GM12873 (cell line): ENCODE data around the gene YBX1.

Source experiments
- TF ChIP-seq, protein P1 (sequence below): IDR thresholded peaks from 2 replicates; pipeline ENCODE4 v1.5.1; 2012; ENCODE audit warnings: low read depth, mild to moderate bottlenecking, moderate library complexity, low read length, control low read depth; ENCODE audit not compliant: insufficient read depth; ENCODE audit errors: missing control alignments

The YBX1 gene

DNA sequence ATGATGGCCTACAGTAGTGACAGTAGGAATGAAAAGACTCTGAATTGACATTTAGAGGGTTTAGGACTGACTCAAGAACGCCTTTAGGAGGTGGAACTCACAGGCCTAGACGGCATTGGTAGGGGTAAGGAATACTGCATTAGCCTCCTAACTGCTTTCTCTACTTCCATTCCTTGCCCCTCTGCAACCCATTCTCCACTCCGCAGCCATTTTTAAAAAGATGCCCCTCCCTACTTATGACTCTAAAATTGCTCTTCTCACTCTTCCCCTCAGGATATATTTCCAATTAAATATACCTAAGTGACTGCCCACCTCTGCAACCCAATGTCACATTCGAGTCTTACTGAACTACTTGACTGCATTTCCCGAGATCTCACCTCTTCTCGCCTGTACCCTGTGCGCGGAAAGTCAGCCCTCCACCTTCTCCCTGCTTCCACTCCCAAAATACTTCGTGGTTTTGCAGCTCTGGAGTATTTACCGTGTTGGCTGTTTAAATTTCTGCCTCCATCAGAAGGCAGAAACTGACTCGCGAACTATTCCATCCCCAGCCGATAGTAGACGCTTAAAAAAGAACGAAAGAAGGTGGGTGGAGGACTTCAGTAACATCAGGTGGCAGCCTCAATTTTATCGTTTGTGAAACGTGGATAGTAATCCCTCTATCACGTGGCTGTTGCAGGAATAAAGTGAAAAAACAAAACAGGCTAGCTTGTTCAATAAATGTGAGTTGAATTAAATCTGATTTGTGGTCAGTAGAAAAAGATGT, 1.1 kb upstream of the YBX1 start:
- TF ChIP-seq, protein P1, sequence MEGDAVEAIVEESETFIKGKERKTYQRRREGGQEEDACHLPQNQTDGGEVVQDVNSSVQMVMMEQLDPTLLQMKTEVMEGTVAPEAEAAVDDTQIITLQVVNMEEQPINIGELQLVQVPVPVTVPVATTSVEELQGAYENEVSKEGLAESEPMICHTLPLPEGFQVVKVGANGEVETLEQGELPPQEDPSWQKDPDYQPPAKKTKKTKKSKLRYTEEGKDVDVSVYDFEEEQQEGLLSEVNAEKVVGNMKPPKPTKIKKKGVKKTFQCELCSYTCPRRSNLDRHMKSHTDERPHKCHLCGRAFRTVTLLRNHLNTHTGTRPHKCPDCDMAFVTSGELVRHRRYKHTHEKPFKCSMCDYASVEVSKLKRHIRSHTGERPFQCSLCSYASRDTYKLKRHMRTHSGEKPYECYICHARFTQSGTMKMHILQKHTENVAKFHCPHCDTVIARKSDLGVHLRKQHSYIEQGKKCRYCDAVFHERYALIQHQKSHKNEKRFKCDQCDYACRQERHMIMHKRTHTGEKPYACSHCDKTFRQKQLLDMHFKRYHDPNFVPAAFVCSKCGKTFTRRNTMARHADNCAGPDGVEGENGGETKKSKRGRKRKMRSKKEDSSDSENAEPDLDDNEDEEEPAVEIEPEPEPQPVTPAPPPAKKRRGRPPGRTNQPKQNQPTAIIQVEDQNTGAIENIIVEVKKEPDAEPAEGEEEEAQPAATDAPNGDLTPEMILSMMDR, result no peak

DNA sequence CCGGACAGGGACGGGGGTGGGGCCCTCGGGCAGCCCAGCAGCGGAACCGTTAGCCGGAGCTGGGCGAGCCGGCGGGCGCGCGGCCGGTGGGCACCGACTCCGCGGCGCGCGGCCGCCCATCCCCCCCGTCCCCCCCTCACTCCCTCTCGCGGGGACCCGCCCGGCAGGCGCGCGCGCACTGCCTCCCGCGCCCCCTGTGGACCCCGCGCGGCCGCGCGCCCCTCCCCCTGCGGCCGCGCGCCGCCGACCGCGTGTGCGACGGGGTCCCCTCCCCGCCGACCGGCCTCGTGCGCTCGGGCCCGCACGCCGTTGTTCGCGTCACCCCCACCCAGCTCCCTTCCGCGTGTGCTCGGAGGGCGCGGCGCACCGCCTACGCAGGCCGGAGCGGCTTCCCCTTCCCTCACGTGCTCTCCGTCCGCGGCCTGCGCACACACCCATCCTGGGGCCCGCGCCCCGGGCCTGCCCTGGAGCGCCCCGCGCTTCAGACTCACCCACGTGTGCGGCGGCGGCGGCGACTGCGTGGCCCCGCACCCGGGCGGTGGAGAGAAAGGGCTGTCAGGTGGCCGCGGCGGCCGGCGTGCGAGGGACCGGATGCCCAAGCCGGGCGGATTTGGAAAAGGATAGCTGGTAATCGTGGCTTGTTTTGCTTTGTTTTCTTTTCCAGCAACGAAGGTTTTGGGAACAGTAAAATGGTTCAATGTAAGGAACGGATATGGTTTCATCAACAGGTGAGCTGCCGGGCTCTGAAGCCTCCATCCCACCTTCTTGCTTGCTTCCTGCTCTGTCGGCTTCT, 717 bp downstream of the YBX1 start:
- TF ChIP-seq, protein P1, result no peak

DNA sequence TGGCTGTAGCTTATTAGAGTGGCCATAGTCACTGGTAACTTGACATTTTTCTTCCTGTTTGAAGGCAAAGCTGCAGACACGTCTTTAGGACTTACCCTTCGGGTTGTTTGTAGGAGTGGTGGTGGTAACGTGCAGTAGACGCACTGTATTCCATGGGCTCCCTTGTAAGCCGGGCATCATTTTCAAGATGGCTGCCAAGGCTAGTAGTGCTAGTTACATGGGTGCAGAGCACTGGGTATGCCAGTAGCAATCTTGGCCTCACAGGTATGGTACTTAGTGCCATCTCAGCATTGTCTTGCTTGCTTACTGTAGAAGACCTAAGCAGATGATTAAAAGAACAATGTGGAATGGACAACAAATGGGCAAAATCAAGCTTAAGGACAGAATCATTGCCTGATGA, 1.9 kb downstream of the YBX1 start:
- TF ChIP-seq, protein P1, result no peak

DNA sequence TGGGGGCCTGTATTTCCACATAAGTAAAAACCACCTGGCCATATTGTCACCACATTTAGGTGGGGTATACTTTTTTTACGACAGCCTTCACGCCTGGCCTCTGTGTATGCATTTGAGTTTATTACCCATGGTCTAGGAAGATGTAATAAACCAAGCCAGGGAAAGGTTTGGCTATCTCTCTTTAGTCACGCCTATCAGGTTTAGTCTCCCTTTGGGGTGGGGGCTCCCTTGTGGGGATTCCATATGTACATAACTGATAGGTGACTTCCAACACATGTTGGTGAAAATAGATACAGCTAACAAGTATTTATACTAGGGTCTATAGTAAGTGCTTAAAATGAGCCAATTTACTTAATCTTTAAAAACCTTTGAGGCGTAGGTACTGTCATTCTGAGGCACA, 4.2 kb downstream of the YBX1 start:
- TF ChIP-seq, protein P1, result no peak

DNA sequence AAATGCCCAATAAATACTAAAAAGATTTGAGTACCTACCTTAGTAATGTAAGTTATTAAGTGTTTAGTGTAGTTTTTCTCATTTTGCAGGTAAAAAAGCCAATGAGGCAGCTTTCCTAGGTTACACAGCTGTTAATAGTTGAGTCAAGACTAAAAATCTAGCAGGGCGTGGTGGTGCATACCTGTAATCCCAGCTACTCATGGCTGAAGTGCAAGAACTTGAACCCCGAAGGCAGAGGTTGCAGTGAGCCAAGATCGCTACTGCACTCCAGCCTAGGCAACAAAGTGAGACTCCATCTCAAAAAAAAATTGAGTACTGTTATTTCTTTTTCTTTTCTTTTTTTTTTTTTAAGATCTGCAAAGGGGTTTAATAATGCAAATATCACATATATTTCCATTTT, 7.7 kb downstream of the YBX1 start:
- TF ChIP-seq, protein P1, result no peak

DNA sequence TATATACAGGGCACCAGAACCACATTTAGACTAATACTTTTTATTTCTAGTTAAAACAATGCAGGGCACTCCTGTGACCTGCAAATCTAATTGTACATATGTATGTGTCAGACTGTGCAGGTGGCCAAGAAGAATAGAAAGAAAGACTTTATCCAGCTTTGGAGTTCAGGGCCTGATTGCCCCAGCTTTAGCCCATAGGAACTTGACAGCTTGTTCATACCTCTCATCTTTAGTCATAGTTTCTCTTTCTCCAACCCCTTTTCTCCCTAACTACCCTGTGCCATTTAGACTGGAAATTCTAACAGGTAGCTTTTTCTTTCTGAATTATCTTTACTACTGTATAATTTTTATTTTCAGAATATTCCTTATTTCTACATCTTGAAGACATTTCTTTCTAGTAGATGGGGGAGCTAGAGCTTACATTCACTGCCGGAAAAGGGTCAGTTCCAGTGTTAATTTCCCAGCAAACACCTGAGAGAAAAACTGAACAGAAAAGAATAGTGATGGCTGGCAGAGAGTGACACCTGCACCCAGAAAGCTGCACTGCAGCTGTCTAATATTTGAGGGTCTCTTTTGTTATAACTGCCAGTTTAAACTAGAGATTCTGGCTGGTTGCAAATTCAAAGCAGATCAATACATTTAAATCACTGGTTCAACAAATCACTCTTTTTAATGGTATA, 8.4 kb downstream of the YBX1 start:
- TF ChIP-seq, protein P1, result peak; percentile 30

DNA sequence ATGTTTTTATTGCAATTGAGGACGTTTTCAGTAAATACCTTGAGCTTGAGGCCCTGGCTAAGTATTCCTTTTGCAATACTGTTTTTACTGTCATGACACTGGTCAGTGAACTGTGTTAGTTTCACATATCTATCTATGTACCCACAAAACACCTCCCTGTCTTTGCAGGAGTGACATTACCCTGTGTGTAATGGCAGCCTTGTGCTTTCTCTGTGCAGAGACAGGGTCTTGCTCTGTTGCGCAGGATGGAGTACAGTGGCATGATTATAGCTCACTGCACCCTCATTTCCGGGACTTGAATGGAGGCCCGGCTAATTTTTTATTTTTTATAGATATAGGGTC, 8.9 kb downstream of the YBX1 start:
- TF ChIP-seq, protein P1, result no peak
